Measurements from ENCODE around the gene BCR. TPM values are rescaled to one million over a fixed set of nuclear protein-coding genes. Genes with fewer than 3 reads are reported as not detected.
A peak's percentile ranks its signal among the peaks of the same experiment; 100 is the strongest.
"Not testable (repeated sequence)": the region's sequence is repeated elsewhere in the genome, so short reads cannot be mapped to it uniquely, and the experiment has no call there.

Gene BCR
- polyA plus RNA-seq, 4 donors = 49.3 to 63.8 (median 61.8) TPM

- DNase-seq (ENCODE audit: low read depth in 4 of 4, low spot score in 2 of 4) = no peak
These were observed 125.1 kb downstream of the BCR start for GRCh38 chr22:23305321-23305910.

GRCh38 chr22:23305922-23306374, 125.6 kb downstream of the BCR start:
- DNase-seq (ENCODE audit: low read depth in 4 of 4, low spot score in 2 of 4) = peak in 1 of 4 donors; percentile 20

GRCh38 chr22:23306438-23306921, 126.2 kb downstream of the BCR start:
- no peak for DNase-seq (ENCODE audit: low read depth in 4 of 4, low spot score in 2 of 4)

GRCh38 chr22:23306926-23307325, 126.6 kb downstream of the BCR start:
- DNase-seq (ENCODE audit: low read depth in 4 of 4, low spot score in 2 of 4) = no peak

- DNase-seq (ENCODE audit: low read depth in 4 of 4, low spot score in 2 of 4) = not testable (repeated sequence)
These were observed 127.2 kb downstream of the BCR start for GRCh38 chr22:23307511-23307910.

- not testable (repeated sequence) for DNase-seq (ENCODE audit: low read depth in 4 of 4, low spot score in 2 of 4)
These were observed 129.0 kb downstream of the BCR start for GRCh38 chr22:23309261-23309660.

- DNase-seq (ENCODE audit: low read depth in 4 of 4, low spot score in 2 of 4) = not testable (repeated sequence)
These were observed 130.3 kb downstream of the BCR start for GRCh38 chr22:23310443-23311097.

- DNase-seq (ENCODE audit: low read depth in 4 of 4, low spot score in 2 of 4) = not testable (repeated sequence)
These were observed 131.5 kb downstream of the BCR start for GRCh38 chr22:23311635-23312420.

- DNase-seq (ENCODE audit: low read depth in 4 of 4, low spot score in 2 of 4) = no peak
These were observed 133.7 kb downstream of the BCR start for GRCh38 chr22:23313791-23314567.

- peak; percentile 15 to 28 (median 19) for DNase-seq (ENCODE audit: low read depth in 4 of 4, low spot score in 2 of 4)
These were observed 135.1 kb downstream of the BCR start for GRCh38 chr22:23315341-23315917.

- DNase-seq (ENCODE audit: low read depth in 4 of 4, low spot score in 2 of 4) = not testable (repeated sequence)
These were observed 136.3 kb downstream of the BCR start for GRCh38 chr22:23316596-23316995.

- not testable (repeated sequence) for DNase-seq (ENCODE audit: low read depth in 4 of 4, low spot score in 2 of 4)
These were observed 138.0 kb downstream of the BCR start for GRCh38 chr22:23318316-23318715.

GRCh38 chr22:23322497-23323080, 142.3 kb downstream of the BCR start:
- DNase-seq (ENCODE audit: low read depth in 4 of 4, low spot score in 2 of 4) = not testable (repeated sequence)

GRCh38 chr22:23323960-23324688, 143.8 kb downstream of the BCR start:
- DNase-seq (ENCODE audit: low read depth in 4 of 4, low spot score in 2 of 4) = not testable (repeated sequence)

- DNase-seq (ENCODE audit: low read depth in 4 of 4, low spot score in 2 of 4) = no peak
These were observed 144.9 kb downstream of the BCR start for GRCh38 chr22:23325183-23325582.

GRCh38 chr22:23333822-23334221, 153.5 kb downstream of the BCR start:
- not testable (repeated sequence) for DNase-seq (ENCODE audit: low read depth in 4 of 4, low spot score in 2 of 4)

- DNase-seq (ENCODE audit: low read depth in 4 of 4, low spot score in 2 of 4) = not testable (repeated sequence)
These were observed 157.4 kb downstream of the BCR start for GRCh38 chr22:23337672-23338071.

- DNase-seq (ENCODE audit: low read depth in 4 of 4, low spot score in 2 of 4) = not testable (repeated sequence)
These were observed 161.8 kb downstream of the BCR start for GRCh38 chr22:23341942-23342695.

All from left renal cortex interstitium (tissue), 4 donors.